22Rv1 (cell line): ENCODE measurements around the gene EIPR1.

ENCODE experiments used
- CTCF ChIP-seq: fragments of 450-650 bp; IDR thresholded peaks from 2 replicates; pipeline ENCODE4 v1.5.1; 2017; ENCODE audit warnings: mild to moderate bottlenecking
- ZFX ChIP-seq: fragments of 450-650 bp; IDR thresholded peaks from 2 replicates; pipeline ENCODE4 v1.6.1; 2017; ENCODE audit warnings: antibody characterized with exemption, borderline replicate concordance

- TF ChIP-seq CTCF, result no peak
- no peak for TF ChIP-seq ZFX
Observed at GRCh38 chr2:3302421-3302750, 75.2 kb downstream of the EIPR1 start.
